Osteoblast (primary cell): Measurements from ENCODE around the gene WWOX. TPM values are rescaled to one million over a fixed set of nuclear protein-coding genes. Genes with fewer than 3 reads are reported as not detected.

Experiments
- DNase-seq: peaks from one replicate; pipeline ENCODE4 v3.0.0; 2011; ENCODE audit warnings: low spot score, mixed read lengths; ENCODE audit not compliant: insufficient read length; ENCODE audit errors: missing footprints
- H2AFZ ChIP-seq: 2 replicates; pipeline ENCODE4 v1.6.0; 2011; ENCODE audit warnings: mild to moderate bottlenecking, low read length
- H3K27ac ChIP-seq: 2 replicates; pipeline ENCODE4 v1.5.1; 2011; ENCODE audit warnings: mild to moderate bottlenecking, low read depth, low read length, moderate library complexity
- H3K27me3 ChIP-seq: 2 replicates; pipeline ENCODE4 v1.6.0; 2012; ENCODE audit warnings: mild to moderate bottlenecking, control low read depth, inconsistent platforms, low read length, moderate library complexity; ENCODE audit not compliant: insufficient read depth
- H3K36me3 ChIP-seq: 2 replicates; pipeline ENCODE4 v1.5.1; 2011; ENCODE audit warnings: mild to moderate bottlenecking, low read length, control low read depth, moderate library complexity; ENCODE audit not compliant: insufficient read depth
- H3K4me1 ChIP-seq: 2 replicates; pipeline ENCODE4 v1.5.1; 2011; ENCODE audit warnings: mild to moderate bottlenecking, low read length, control low read depth, moderate library complexity; ENCODE audit not compliant: insufficient read depth
- H3K4me2 ChIP-seq: 2 replicates; pipeline ENCODE4 v1.6.0; 2011; ENCODE audit warnings: mild to moderate bottlenecking, low read length; ENCODE audit not compliant: insufficient read depth
- H3K4me3 ChIP-seq: fragments of 200-600 bp; sonication (generic); 3 replicates; pipeline ENCODE4 v1.5.1; 2012; ENCODE audit warnings: mild to moderate bottlenecking, low read length, inconsistent platforms; ENCODE audit not compliant: insufficient read depth
- H3K79me2 ChIP-seq: 2 replicates; pipeline ENCODE4 v1.6.0; 2012; ENCODE audit warnings: mild to moderate bottlenecking, low read length, control low read depth, inconsistent platforms; ENCODE audit not compliant: insufficient read depth
- H3K9me3 ChIP-seq: 2 replicates; pipeline ENCODE4 v1.5.1; 2011; ENCODE audit warnings: low read depth, low read length, control low read depth
- H4K20me1 ChIP-seq: 2 replicates; pipeline ENCODE4 v1.6.0; 2012; ENCODE audit warnings: mild to moderate bottlenecking, low read length, control low read depth; ENCODE audit not compliant: insufficient read depth
- total RNA-seq: library from RNA; depleted of rRNA; stranded (reverse); fragments of >200 nt; gene quantifications from 2 replicates; pipeline ENCODE4 v1.2.3, GENCODE V29; 2012
- TF ChIP-seq, protein P1 (sequence below): IDR thresholded peaks from 2 replicates; pipeline ENCODE4 v1.5.1; 2011; ENCODE audit warnings: mild to moderate bottlenecking, low read depth, low read length, moderate library complexity; ENCODE audit errors: extremely low read depth

Gene WWOX
- total RNA-seq, 1 donor, result 23.9 TPM

GRCh38 chr16:78738557-78738956 is 639.1 kb downstream of the WWOX start:
- TF ChIP-seq, protein P1, sequence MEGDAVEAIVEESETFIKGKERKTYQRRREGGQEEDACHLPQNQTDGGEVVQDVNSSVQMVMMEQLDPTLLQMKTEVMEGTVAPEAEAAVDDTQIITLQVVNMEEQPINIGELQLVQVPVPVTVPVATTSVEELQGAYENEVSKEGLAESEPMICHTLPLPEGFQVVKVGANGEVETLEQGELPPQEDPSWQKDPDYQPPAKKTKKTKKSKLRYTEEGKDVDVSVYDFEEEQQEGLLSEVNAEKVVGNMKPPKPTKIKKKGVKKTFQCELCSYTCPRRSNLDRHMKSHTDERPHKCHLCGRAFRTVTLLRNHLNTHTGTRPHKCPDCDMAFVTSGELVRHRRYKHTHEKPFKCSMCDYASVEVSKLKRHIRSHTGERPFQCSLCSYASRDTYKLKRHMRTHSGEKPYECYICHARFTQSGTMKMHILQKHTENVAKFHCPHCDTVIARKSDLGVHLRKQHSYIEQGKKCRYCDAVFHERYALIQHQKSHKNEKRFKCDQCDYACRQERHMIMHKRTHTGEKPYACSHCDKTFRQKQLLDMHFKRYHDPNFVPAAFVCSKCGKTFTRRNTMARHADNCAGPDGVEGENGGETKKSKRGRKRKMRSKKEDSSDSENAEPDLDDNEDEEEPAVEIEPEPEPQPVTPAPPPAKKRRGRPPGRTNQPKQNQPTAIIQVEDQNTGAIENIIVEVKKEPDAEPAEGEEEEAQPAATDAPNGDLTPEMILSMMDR, result no peak
- no peak for DNase-seq

GRCh38 chr16:78740269-78740668 is 640.8 kb downstream of the WWOX start:
- Histone ChIP-seq H3K36me3 (no peaks in the 10 kb centered on the region), H3K4me1 (no peaks in the 10 kb centered on the region), H3K4me2 (no peak overlapping the region), H4K20me1 (no peaks in the 10 kb centered on the region), H3K4me3 (no peak overlapping the region), H2AFZ (no peak overlapping the region), H3K9me3 (no peaks in the 10 kb centered on the region), H3K79me2 (no peaks in the 10 kb centered on the region), H3K27me3 (no peaks in the 10 kb centered on the region), H3K27ac (no peak overlapping the region)
- TF ChIP-seq, protein P1, result no peak
- DNase-seq, result no peak

More at GRCh38 chr16:78738557-78738956, 639.1 kb downstream of the WWOX start:
- Histone ChIP-seq H2AFZ (no peak overlapping the region), H4K20me1 (no peaks in the 10 kb centered on the region), H3K36me3 (no peaks in the 10 kb centered on the region), H3K27me3 (no peaks in the 10 kb centered on the region), H3K4me2 (no peak overlapping the region), H3K4me1 (no peaks in the 10 kb centered on the region), H3K4me3 (no peak overlapping the region), H3K27ac (no peak overlapping the region), H3K9me3 (no peaks in the 10 kb centered on the region), H3K79me2 (no peaks in the 10 kb centered on the region)

- H4K20me1 ChIP-seq, result no peaks in the 10 kb centered on the region
- H3K36me3 ChIP-seq, result no peaks in the 10 kb centered on the region
- no peak overlapping the region for H3K4me3 ChIP-seq
- H3K4me1 ChIP-seq, result no peaks in the 10 kb centered on the region
- no peaks in the 10 kb centered on the region for H3K79me2 ChIP-seq
- no peaks in the 10 kb centered on the region for H3K9me3 ChIP-seq
- no peak for DNase-seq
- H3K4me2 ChIP-seq, result no peak overlapping the region
- H3K27me3 ChIP-seq, result no peaks in the 10 kb centered on the region
- TF ChIP-seq, protein P1, result no peak
- H3K27ac ChIP-seq, result no peak overlapping the region
- no peak overlapping the region for H2AFZ ChIP-seq
Observed at GRCh38 chr16:78742501-78743283, 643.2 kb downstream of the WWOX start.

- Histone ChIP-seq H3K79me2 (no peaks in the 10 kb centered on the region), H3K9me3 (no peaks in the 10 kb centered on the region), H2AFZ (no peak overlapping the region), H3K4me2 (no peak overlapping the region), H3K4me3 (no peak overlapping the region), H3K4me1 (no peaks in the 10 kb centered on the region), H3K36me3 (no peaks in the 10 kb centered on the region), H4K20me1 (no peaks in the 10 kb centered on the region), H3K27ac (no peak overlapping the region), H3K27me3 (no peaks in the 10 kb centered on the region)
- no peak for DNase-seq
- TF ChIP-seq, protein P1, result no peak
Observed at GRCh38 chr16:78743556-78743955, 644.1 kb downstream of the WWOX start.
